Nasal cavity respiratory epithelium epithelial cell of viscerocranial mucosa (primary cell): ENCODE measurements around the gene PPP1R11. TPM values are rescaled to one million over a fixed set of nuclear protein-coding genes. Genes with fewer than 3 reads are reported as not detected.

Experiments
- total RNA-seq: library from RNA; depleted of rRNA; stranded (reverse); fragments of >200 nt; gene quantifications from 2 replicates; pipeline ENCODE4 v1.2.3, GENCODE V29; 2014

PPP1R11 gene, protein sequence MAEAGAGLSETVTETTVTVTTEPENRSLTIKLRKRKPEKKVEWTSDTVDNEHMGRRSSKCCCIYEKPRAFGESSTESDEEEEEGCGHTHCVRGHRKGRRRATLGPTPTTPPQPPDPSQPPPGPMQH
- 24.9 and 25.5 TPM in 2 replicates for total RNA-seq

DNA sequence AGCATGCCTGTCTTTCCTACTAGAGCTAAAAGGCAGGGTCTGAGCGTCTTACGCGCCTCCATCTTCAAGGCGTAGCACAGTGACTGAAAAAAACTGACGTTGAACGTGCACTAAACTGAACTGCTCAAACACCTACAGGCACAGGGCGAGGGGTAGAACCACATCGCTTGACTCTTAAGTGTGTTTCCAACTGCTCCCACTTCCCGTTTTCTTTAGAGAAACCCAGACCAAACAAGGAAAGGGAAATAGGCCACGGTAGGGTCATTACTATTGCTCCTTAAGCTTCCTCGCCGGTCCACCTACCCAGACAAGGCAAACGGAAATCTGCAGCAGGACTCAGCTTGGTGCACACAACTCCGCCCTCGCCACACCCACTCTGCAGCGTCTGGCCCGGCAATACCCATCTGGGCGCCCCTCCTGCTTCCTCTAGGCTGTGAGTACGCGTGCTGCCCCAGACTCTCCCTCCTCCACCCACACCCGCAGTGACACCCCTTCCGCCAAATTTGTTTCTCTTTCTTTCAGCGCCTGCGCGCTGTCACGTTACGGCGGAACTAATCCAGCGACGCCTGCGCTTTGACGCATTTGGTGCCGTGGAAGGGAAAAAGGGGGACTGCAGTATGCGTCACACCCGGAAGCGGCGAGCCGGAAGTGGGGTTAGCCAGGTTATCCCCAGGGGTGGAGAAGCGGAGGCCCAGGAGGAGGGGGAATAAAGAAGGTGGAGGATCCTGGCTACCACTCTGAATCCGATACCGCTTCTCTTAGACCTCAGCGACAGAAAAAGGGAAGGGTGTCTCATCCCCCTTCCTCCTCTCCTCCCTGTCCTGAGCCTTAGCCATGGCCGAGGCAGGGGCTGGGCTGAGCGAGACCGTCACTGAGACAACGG lies at the start of gene PPP1R11:
PPP1R11 (plus strand) TSS at position 622 of the 883 bp plus-strand sequence; CDS start at position 835, 213 bp downstream.

DNA sequence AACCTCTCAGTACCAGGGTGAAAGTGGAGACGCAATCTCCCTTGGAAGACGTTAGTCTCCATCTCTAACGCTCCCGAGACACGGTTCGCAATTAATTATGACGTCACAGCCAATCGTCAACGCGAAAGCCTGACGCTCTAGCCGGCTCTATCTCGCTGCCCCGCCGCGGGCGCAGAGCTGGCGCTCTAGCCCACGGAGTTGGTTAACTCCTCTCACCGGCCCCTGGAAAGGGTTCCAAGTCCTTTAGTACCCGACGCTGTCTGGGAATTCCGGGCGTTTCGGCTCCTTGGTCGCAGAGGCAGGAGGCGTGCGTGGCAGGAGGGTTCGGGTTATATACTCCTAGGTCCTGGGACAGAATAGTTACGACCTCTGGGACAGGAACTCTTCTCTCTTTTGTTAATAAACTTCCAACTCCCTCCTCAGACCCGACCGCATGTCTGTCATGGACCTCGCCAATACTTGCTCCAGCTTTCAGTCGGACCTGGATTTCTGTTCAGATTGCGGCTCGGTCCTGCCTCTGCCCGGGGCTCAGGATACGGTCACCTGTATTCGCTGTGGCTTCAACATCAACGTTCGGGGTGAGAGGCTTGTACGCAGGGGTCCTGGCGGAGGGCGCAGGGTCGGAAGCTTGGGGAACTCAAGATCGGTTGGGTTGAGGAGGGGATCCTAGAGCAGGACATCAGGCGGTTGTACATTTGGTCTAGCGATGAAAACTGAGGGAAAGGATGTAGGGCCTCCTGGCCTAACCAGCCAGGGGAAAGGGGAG lies 5.7 kb upstream of the PPP1R11 start, which contains the start of gene POLR1H:
POLR1H (plus strand) TSS at position 174 of the 766 bp plus-strand sequence; CDS start at position 434, 260 bp downstream.

DNA sequence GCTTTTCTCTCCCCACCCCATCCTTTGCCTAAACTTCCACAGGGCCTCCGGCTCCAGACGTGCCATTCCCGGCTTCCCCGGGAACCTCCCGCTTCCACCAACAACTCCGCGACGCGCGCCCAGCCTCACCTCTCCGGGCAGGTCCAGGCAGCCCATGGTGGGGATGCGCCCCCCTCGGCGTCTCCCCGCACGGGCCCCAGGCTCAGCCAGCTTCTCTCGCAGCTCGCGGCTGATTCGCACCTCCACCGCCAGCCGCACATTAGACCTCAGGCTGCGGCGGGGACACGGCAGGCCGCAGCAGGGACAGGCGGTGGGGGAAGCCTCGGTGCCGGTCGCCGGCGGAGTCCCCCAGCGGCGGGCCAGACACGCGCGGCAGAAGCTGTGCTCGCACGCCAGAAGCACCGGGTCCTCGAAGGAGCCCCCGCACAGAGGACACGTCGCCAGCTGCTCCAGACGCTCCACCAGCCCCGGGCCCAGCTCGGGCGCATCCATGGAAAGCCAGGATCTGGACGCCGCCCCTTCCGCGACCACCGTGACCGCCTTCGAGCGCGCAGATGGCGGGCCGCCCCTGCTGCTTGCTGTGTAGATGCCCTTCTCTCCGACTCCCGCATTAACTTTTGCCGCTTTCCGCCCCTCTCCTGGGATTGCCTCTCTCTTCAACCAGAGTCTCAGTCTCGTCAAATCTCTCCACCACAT lies 8.2 kb downstream of the PPP1R11 start, which contains the start of gene RNF39:
RNF39 (minus strand) TSS at position 676 of the 696 bp plus-strand sequence; CDS start at position 492, 184 bp downstream.

DNA sequence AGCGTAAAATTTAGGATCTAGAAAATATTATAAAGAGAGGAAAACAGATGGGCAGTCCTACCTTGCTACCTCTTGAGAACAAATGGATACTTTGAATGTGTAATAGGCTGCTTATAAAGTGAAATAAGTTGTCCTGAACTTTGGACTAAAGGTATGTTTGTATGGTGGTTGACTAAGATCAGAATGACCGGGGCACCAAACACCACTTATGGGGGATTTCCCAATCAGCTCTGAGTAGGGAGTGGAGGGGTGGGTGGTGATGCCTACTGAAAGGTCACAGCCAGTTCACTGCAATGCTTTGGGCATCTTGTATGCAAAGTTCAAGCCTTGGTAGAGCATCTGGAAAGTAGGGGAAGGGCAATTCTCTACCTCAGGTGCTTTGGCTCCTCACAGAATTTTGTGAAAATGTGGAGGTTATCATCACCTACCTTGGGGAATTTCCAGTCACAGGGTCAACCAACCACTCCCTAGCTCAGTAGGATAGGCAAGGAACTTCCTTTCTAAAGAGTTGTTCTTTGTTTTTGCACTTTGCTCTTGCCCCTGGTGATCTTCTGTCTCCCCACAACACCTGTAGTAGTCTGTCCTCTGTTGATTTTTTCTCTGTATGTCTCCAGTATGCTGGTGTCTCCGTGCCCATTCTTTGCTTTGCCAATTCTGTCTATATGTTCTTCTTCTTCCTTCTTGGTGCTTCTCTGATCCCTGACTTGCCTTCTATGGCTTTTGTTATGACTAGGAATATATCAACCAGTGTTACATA lies 46.2 kb downstream of the PPP1R11 start, which contains the start of gene TRIM31:
TRIM31 (minus strand) TSS at position 88 of the 757 bp plus-strand sequence. CDS start 285 bp downstream, outside the sequence.

Other genes with a start within 250 kb of the PPP1R11 start
- 2.9 and 9.9 TPM in 2 replicates for gene HLA-G, start 239.4 kb upstream of the PPP1R11 start, total RNA-seq
- 249 and 290 TPM in 2 replicates for gene HLA-A, start 124.7 kb upstream of the PPP1R11 start, total RNA-seq
- gene POLR1H, start 5.9 kb upstream of the PPP1R11 start, total RNA-seq = 18.9 and 61.9 TPM in 2 replicates
- gene RNF39, start 8.6 kb downstream of the PPP1R11 start, total RNA-seq = 1.5 and 3.8 TPM in 2 replicates
- under 0.01 TPM in 2 replicates for gene TRIM31, start 45.9 kb downstream of the PPP1R11 start, total RNA-seq
- not detected in 2 replicates for gene TRIM40, start 68.9 kb downstream of the PPP1R11 start, total RNA-seq
- not detected in 2 replicates for gene TRIM10, start 94.0 kb downstream of the PPP1R11 start, total RNA-seq
- not detected in 2 replicates for gene TRIM15, start 96.3 kb downstream of the PPP1R11 start, total RNA-seq
- gene TRIM26, start 146.2 kb downstream of the PPP1R11 start, total RNA-seq = 42.4 and 71.5 TPM in 2 replicates